OCI-LY7 (cell line): ENCODE results near the gene RNF17.

ENCODE experiments used
- CTCF ChIP-seq: fragments of 200-600 bp; sonication (generic); conservative IDR thresholded peaks from 2 replicates; pipeline ENCODE4 v1.5.1; 2014; ENCODE audit warnings: mild to moderate bottlenecking, antibody characterized with exemption, low read length, moderate library complexity, mixed read lengths
- EZH2phosphoT487 ChIP-seq: fragments of 200-600 bp; sonication (generic); IDR thresholded peaks from 2 replicates; pipeline ENCODE4 v1.6.1; 2018; ENCODE audit warnings: low read depth, borderline replicate concordance, mild to moderate bottlenecking, mixed run types, antibody characterized with exemption, low read length, moderate library complexity, mixed read lengths

- TF ChIP-seq CTCF = no peak
- no peak for TF ChIP-seq EZH2phosphoT487
These were observed 48.0 kb upstream of the RNF17 start for GRCh38 chr13:24716011-24716410.
